Activated gamma-delta T cell (primary cell): Measurements from ENCODE around the gene INO80C.

Experiments
- DNase-seq: peaks from one replicate; lab custom pipeline; 2025; lab: John Stamatoyannopoulos, UW

Gene INO80C

GRCh38 chr18:35513181-35513936 lies 15.6 kb upstream of the INO80C start:
- no peak for DNase-seq

- DNase-seq, result no peak
Measured at GRCh38 chr18:35512761-35513160, 15.0 kb upstream of the INO80C start.

- no peak for DNase-seq
Measured at GRCh38 chr18:35511833-35512232, 14.1 kb upstream of the INO80C start.

- DNase-seq, result no peak
Measured at GRCh38 chr18:35511428-35511827, 13.7 kb upstream of the INO80C start.

GRCh38 chr18:35510076-35510651 lies 12.4 kb upstream of the INO80C start:
- no peak for DNase-seq

GRCh38 chr18:35508746-35509338 lies 11.1 kb upstream of the INO80C start:
- no peak for DNase-seq

GRCh38 chr18:35508030-35508429 lies 10.3 kb upstream of the INO80C start:
- DNase-seq, result no peak

GRCh38 chr18:35507623-35508022 lies 9.9 kb upstream of the INO80C start:
- no peak for DNase-seq

- DNase-seq, result no peak
Measured at GRCh38 chr18:35507192-35507591, 9.4 kb upstream of the INO80C start.

GRCh38 chr18:35506024-35506712 lies 8.4 kb upstream of the INO80C start:
- no peak for DNase-seq

GRCh38 chr18:35504996-35505395 lies 7.2 kb upstream of the INO80C start:
- no peak for DNase-seq

GRCh38 chr18:35502052-35502451 lies 4.3 kb upstream of the INO80C start:
- no peak for DNase-seq

GRCh38 chr18:35501369-35501768 lies 3.6 kb upstream of the INO80C start:
- no peak for DNase-seq

- no peak for DNase-seq
Measured at GRCh38 chr18:35500113-35500512, 2.4 kb upstream of the INO80C start.

- no peak for DNase-seq
Measured at GRCh38 chr18:35497027-35497369, 762 bp downstream of the INO80C start.

GRCh38 chr18:35495536-35496314 lies 2.0 kb downstream of the INO80C start:
- DNase-seq, result no peak

GRCh38 chr18:35494251-35495220 lies 3.2 kb downstream of the INO80C start:
- DNase-seq, result no peak

- no peak for DNase-seq
Measured at GRCh38 chr18:35491700-35492077, 6.1 kb downstream of the INO80C start.

GRCh38 chr18:35490894-35491699 lies 6.7 kb downstream of the INO80C start:
- no peak for DNase-seq

GRCh38 chr18:35489913-35490490 lies 7.8 kb downstream of the INO80C start:
- no peak for DNase-seq
